ENCODE results near the gene EPHB2. TPM values are rescaled to one million over a fixed set of nuclear protein-coding genes. Genes with fewer than 3 reads are reported as not detected.

EPHB2 gene
- total RNA-seq, 1 donor from 2014 or later: 3.9 TPM

- Histone ChIP-seq H3K36me3 (no peaks in the 10 kb centered on the region), H3K4me1 (peaks cover 19% of the 10 kb centered on the region), H3K4me3 (no peak overlapping the region), H3K27me3 (no peaks in the 10 kb centered on the region), H3K9me3 (no peaks in the 10 kb centered on the region), H3K27ac (no peak overlapping the region)
- no peak for DNase-seq (ENCODE audit: extremely low spot score in 2 of 2)
- TF ChIP-seq POLR2A (IDR thresholded peaks at IDR 0.05) (no peak), CTCF (IDR thresholded peaks at IDR 0.05) (no peak), POLR2AphosphoS5 (IDR thresholded peaks at IDR 0.05; ENCODE audit: insufficient read depth in 1 of 2, low read depth in 1 of 2) (no peak)
- intact Hi-C loops (cut with DNase I): no loop called here
These were observed 79.8 kb downstream of the EPHB2 start for GRCh38 chr1:22790232-22791008.

GRCh38 chr1:22791831-22792347 is 81.2 kb downstream of the EPHB2 start:
- H3K9me3 ChIP-seq: no peaks in the 10 kb centered on the region

GRCh38 chr1:22792396-22793160 is 81.9 kb downstream of the EPHB2 start:
- H3K27ac ChIP-seq: no peak overlapping the region
- no peaks in the 10 kb centered on the region for H3K36me3 ChIP-seq
- intact Hi-C loops (cut with DNase I): no loop called here
- H3K27me3 ChIP-seq: no peaks in the 10 kb centered on the region
- no peaks in the 10 kb centered on the region for H3K9me3 ChIP-seq
- H3K4me1 ChIP-seq: peaks cover 19% of the 10 kb centered on the region
- no peak for TF ChIP-seq POLR2AphosphoS5 (IDR thresholded peaks at IDR 0.05; ENCODE audit: insufficient read depth in 1 of 2, low read depth in 1 of 2)
- no peak for TF ChIP-seq POLR2A (IDR thresholded peaks at IDR 0.05)
- no peak for TF ChIP-seq CTCF (IDR thresholded peaks at IDR 0.05)
- no peak overlapping the region for H3K4me3 ChIP-seq
- DNase-seq (ENCODE audit: extremely low spot score in 2 of 2): no peak

More at GRCh38 chr1:22791831-22792347, 81.2 kb downstream of the EPHB2 start:
- no peak for DNase-seq (ENCODE audit: extremely low spot score in 2 of 2)
- H3K4me3 ChIP-seq: no peak overlapping the region
- peaks cover 19% of the 10 kb centered on the region for H3K4me1 ChIP-seq
- H3K27me3 ChIP-seq: no peaks in the 10 kb centered on the region
- no peaks in the 10 kb centered on the region for H3K36me3 ChIP-seq
- no peak for TF ChIP-seq CTCF (IDR thresholded peaks at IDR 0.05)
- no peak for TF ChIP-seq POLR2AphosphoS5 (IDR thresholded peaks at IDR 0.05; ENCODE audit: insufficient read depth in 1 of 2, low read depth in 1 of 2)
- no peak for TF ChIP-seq POLR2A (IDR thresholded peaks at IDR 0.05)
- intact Hi-C loops (cut with DNase I): no loop called here
- no peak overlapping the region for H3K27ac ChIP-seq

- Histone ChIP-seq H3K4me3 (no peak overlapping the region), H3K9me3 (no peaks in the 10 kb centered on the region), H3K27me3 (no peaks in the 10 kb centered on the region), H3K36me3 (no peaks in the 10 kb centered on the region), H3K4me1 (peaks cover 15% of the 10 kb centered on the region), H3K27ac (no peak overlapping the region)
- TF ChIP-seq POLR2A (IDR thresholded peaks at IDR 0.05) (no peak), POLR2AphosphoS5 (IDR thresholded peaks at IDR 0.05; ENCODE audit: insufficient read depth in 1 of 2, low read depth in 1 of 2) (no peak), CTCF (IDR thresholded peaks at IDR 0.05) (no peak)
- no peak for DNase-seq (ENCODE audit: extremely low spot score in 2 of 2)
- intact Hi-C loops (cut with DNase I): no loop called here
These were observed 83.0 kb downstream of the EPHB2 start for GRCh38 chr1:22793647-22794046.

Data from vagina (tissue), 2 donors.